GM19239 (cell line): ENCODE measurements around the gene HRG.
A peak's percentile ranks its signal among the peaks of the same experiment; 100 is the strongest.
"Not testable (repeated sequence)": the region's sequence is repeated elsewhere in the genome, so short reads cannot be mapped to it uniquely, and the experiment has no call there.

Experiments used
- DNase-seq: peaks from one replicate; pipeline ENCODE4 v3.0.0; 2011; ENCODE audit warnings: low spot score; ENCODE audit not compliant: insufficient read length
- FAIRE-seq: peaks from 2 replicates; lab custom pipeline; 2011; peaks lifted over from hg19 to GRCh38; lab: Jason Lieb, UNC

HRG gene

GRCh38 chr3:186665625-186666188, at the start of gene HRG:
TSS of gene HRG (plus strand) at chr3:186666014. CDS start at chr3:186666032, 18 bp downstream.
- FAIRE-seq (no peak), DNase-seq (no peak)

GRCh38 chr3:186616299-186616617, 49.6 kb upstream of the HRG start:
- DNase-seq (no peak), FAIRE-seq (no peak)

- DNase-seq = peak; percentile 81
- FAIRE-seq = peak; percentile 83
Observed at GRCh38 chr3:186617036-186617946, 48.5 kb upstream of the HRG start.

- FAIRE-seq = no peak
Observed at GRCh38 chr3:186618318-186618938, 47.4 kb upstream of the HRG start.

GRCh38 chr3:186619787-186620212, 46.0 kb upstream of the HRG start:
- no peak for DNase-seq
- FAIRE-seq = no peak

More at GRCh38 chr3:186618318-186618938, 47.4 kb upstream of the HRG start:
- DNase-seq = no peak

GRCh38 chr3:186620213-186621092, 45.4 kb upstream of the HRG start:
- no peak for FAIRE-seq
- DNase-seq = no peak

GRCh38 chr3:186621894-186622650, 43.7 kb upstream of the HRG start:
- DNase-seq = no peak
- FAIRE-seq = no peak

- DNase-seq = no peak
- FAIRE-seq = no peak
Observed at GRCh38 chr3:186622651-186623310, 43.0 kb upstream of the HRG start.

- FAIRE-seq (no peak), DNase-seq (no peak)
Observed at GRCh38 chr3:186624598-186624997, 41.2 kb upstream of the HRG start.

- FAIRE-seq (no peak), DNase-seq (no peak)
Observed at GRCh38 chr3:186625600-186626042, 40.2 kb upstream of the HRG start.

GRCh38 chr3:186626254-186626847, 39.5 kb upstream of the HRG start:
- FAIRE-seq = no peak
- DNase-seq = no peak

GRCh38 chr3:186627852-186628414, 37.9 kb upstream of the HRG start:
- FAIRE-seq (no peak), DNase-seq (no peak)

- FAIRE-seq (no peak), DNase-seq (no peak)
Observed at GRCh38 chr3:186628756-186629155, 37.1 kb upstream of the HRG start.

- no peak for DNase-seq
- no peak for FAIRE-seq
Observed at GRCh38 chr3:186630950-186631641, 34.7 kb upstream of the HRG start.

GRCh38 chr3:186633481-186633880, 32.3 kb upstream of the HRG start:
- FAIRE-seq (no peak), DNase-seq (no peak)

GRCh38 chr3:186634207-186634606, 31.6 kb upstream of the HRG start:
- not testable (repeated sequence) for FAIRE-seq, DNase-seq

- DNase-seq (no peak), FAIRE-seq (no peak)
Observed at GRCh38 chr3:186635532-186635931, 30.3 kb upstream of the HRG start.

- DNase-seq = no peak
- no peak for FAIRE-seq
Observed at GRCh38 chr3:186636536-186636935, 29.3 kb upstream of the HRG start.
